AG04450 (cell line): Measurements from ENCODE around the gene EHBP1. TPM values are rescaled to one million over a fixed set of nuclear protein-coding genes. Genes with fewer than 3 reads are reported as not detected.

ENCODE experiments used
- CTCF ChIA-PET: fragments of 300-600, 350-600 bp; formaldehyde crosslinking; extraction: SDS; loops from one replicate; lab custom pipeline; 2022; ENCODE audit warnings: antibody characterized with exemption, inconsistent platforms; lab: Charles Lee
- POLR2A ChIA-PET: fragments of 350-600 bp; formaldehyde crosslinking; extraction: SDS; loops from one replicate; lab custom pipeline; 2021; ENCODE audit warnings: antibody characterized with exemption, inconsistent platforms; lab: Yijun Ruan, JAX
- DNase-seq: peaks from one replicate; pipeline ENCODE4 v3.0.0-alpha.2; 2011; ENCODE audit warnings: low read depth, low spot score
- H3K27ac ChIP-seq: one replicate; pipeline ENCODE4 v1.5.1; 2012; ENCODE audit warnings: low read depth, low read length, control low read depth
- H3K27me3 ChIP-seq: one replicate; pipeline ENCODE4 v1.6.0; 2012; ENCODE audit warnings: low read length; ENCODE audit not compliant: control insufficient read depth, insufficient read depth
- H3K4me3 ChIP-seq: 2 replicates; pipeline ENCODE4 v1.5.1; 2011; ENCODE audit warnings: mild to moderate bottlenecking, low read depth, low read length, control low read depth
- H3K9me3 ChIP-seq: 2 replicates; pipeline ENCODE4 v1.5.1; 2012; ENCODE audit warnings: low read length; ENCODE audit not compliant: control insufficient read depth, insufficient read depth
- polyA plus RNA-seq: library from polyadenylated mRNA; depleted of rRNA; stranded (reverse); fragments of >200 nt; gene quantifications from 2 replicates; pipeline ENCODE4 v1.2.3, GENCODE V29; 2011
- TF ChIP-seq, protein P1 (sequence below): IDR thresholded peaks from 2 replicates; pipeline ENCODE4 v1.5.1; 2011; ENCODE audit warnings: low read depth, low read length, control low read depth, inconsistent platforms

The EHBP1 gene
- polyA plus RNA-seq, 1 experiment = 68.6 TPM

DNA sequence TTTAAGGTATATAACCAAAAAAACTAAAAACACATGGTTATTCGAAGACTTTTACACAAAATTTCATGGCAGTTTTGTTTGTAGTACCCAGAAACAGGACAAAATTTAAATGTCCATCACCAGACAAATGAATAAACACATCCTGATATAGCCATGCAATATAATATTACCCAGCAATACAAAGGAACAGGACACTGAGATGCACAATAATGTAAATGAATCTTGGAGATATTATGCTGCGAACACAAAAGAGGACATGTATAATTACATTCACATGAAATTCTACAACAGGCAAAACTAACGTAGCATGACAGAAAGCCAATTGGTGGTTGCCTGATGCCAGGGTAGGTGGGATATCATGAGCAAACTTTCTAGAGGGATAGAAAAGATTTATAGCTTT is 252.7 kb downstream of the EHBP1 start:
- Histone ChIP-seq H3K4me3 (no peak overlapping the region), H3K9me3 (no peaks in the 10 kb centered on the region), H3K27me3 (no peaks in the 10 kb centered on the region), H3K27ac (no peak overlapping the region)
- TF ChIP-seq, protein P1, sequence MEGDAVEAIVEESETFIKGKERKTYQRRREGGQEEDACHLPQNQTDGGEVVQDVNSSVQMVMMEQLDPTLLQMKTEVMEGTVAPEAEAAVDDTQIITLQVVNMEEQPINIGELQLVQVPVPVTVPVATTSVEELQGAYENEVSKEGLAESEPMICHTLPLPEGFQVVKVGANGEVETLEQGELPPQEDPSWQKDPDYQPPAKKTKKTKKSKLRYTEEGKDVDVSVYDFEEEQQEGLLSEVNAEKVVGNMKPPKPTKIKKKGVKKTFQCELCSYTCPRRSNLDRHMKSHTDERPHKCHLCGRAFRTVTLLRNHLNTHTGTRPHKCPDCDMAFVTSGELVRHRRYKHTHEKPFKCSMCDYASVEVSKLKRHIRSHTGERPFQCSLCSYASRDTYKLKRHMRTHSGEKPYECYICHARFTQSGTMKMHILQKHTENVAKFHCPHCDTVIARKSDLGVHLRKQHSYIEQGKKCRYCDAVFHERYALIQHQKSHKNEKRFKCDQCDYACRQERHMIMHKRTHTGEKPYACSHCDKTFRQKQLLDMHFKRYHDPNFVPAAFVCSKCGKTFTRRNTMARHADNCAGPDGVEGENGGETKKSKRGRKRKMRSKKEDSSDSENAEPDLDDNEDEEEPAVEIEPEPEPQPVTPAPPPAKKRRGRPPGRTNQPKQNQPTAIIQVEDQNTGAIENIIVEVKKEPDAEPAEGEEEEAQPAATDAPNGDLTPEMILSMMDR = no peak
- DNase-seq = no peak
- ChIA-PET POLR2A (no interaction called here), CTCF (no interaction called here)

DNA sequence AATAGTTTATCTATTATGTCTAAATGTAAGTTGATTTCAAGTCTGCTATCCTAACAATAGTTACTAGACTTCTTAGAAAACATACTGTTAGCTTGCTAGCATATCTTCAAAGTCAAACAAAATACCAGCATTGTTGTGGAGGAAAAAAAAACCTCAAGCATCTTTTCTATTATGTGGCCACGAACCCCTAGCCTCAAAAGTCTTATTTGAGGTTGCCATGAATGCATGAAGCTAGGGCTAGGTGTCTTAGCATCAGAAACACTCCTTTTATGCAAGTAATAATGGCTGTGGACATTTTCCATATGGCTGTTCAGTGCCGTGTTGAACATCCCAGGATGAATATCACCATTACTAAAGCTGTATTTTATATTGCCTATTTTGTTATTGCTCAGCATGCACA is 258.5 kb downstream of the EHBP1 start:
- H3K9me3 ChIP-seq = no peaks in the 10 kb centered on the region
- POLR2A ChIA-PET = no interaction called here
- TF ChIP-seq, protein P1 = no peak
- no peak overlapping the region for H3K27ac ChIP-seq
- CTCF ChIA-PET = interaction anchor here (0.6 to 1.3 kb wide), 2 partner anchors 18 to 66 kb away, joined by 3 read pairs; no protein-coding TSS in a partner anchor
- H3K27me3 ChIP-seq = no peaks in the 10 kb centered on the region
- no peak overlapping the region for H3K4me3 ChIP-seq
- no peak for DNase-seq

DNA sequence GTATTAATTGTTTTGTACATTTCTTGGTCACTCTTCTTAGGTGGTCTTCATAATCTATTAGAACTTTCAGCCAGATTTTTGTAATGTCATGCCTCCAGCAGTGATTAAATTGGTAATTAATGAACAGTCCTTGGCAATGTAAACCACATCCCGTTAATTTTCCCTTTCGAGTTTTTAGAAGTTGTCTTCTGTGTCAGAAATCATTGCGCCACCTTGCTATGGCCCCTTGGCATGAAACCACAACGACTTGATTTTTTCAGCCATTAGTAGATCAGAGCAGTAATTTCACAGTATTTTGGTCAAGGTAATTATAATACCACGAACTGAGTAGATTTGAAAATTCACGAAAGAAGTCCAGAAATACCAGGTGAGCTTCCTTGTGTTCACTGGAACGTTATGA is 259.2 kb downstream of the EHBP1 start:
- TF ChIP-seq, protein P1 = no peak
- POLR2A ChIA-PET = no interaction called here
- CTCF ChIA-PET = interaction anchor here (0.6 kb wide), 1 partner anchor 66 kb away, joined by 3 read pairs; no protein-coding TSS in a partner anchor

DNA sequence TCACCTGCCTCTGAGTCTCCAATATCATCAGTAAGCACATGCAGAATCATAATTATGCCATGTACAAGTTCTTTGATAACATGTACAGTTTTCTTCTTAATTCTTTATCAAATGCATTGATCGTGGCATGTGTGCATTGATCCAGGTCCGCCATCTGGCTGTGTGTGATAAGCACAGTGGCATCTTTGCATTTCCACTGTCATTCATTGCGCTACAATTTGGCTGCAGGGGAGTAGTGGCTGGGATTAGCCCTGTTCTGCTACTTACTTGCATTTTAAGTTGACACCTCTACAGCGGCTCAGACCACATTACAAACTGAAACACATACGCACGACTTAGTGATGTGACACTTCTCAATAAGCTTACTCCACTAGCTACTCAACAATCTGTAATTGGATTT is 261.5 kb downstream of the EHBP1 start:
- Histone ChIP-seq H3K27ac (no peak overlapping the region), H3K27me3 (no peaks in the 10 kb centered on the region), H3K9me3 (no peaks in the 10 kb centered on the region), H3K4me3 (no peak overlapping the region)
- TF ChIP-seq, protein P1 = no peak
- CTCF ChIA-PET = no interaction called here
- DNase-seq = no peak
- POLR2A ChIA-PET = no interaction called here

More for the DNA sequence above, 259.2 kb downstream of the EHBP1 start:
- Histone ChIP-seq H3K9me3 (no peaks in the 10 kb centered on the region), H3K27me3 (no peaks in the 10 kb centered on the region), H3K27ac (no peak overlapping the region), H3K4me3 (no peak overlapping the region)
- DNase-seq = no peak

DNA sequence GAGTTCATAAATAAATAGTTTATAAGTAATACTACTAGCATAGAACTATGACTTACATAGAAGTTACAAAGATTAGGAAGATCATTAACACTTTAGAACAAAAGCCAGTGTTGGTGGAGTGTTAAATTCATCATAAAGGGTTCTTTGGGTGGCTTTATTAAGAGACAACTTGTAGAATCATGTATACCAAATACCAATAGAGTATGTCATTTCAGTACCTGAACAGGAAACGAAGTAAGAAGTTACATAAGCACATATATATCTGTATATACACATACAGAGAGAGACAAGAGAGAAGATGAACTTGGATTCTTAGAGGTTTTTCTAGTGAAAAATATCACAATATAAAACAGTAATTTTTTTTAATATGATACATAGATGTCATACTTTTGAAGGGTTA is 262.7 kb downstream of the EHBP1 start:
- no peak overlapping the region for H3K27ac ChIP-seq
- ChIA-PET POLR2A (no interaction called here), CTCF (no interaction called here)
- H3K4me3 ChIP-seq = no peak overlapping the region
- no peaks in the 10 kb centered on the region for H3K9me3 ChIP-seq
- DNase-seq = no peak
- TF ChIP-seq, protein P1 = no peak
- H3K27me3 ChIP-seq = no peaks in the 10 kb centered on the region
